K562 (cell line): Measurements from ENCODE around the gene BLM. TPM values are rescaled to one million over a fixed set of nuclear protein-coding genes. Genes with fewer than 3 reads are reported as not detected.

Experiments
- ATF4 ChIP-seq: fragments of 450-650 bp; formaldehyde crosslinking; IDR thresholded peaks from 2 replicates; pipeline ENCODE4 v1.4.0; 2022; ENCODE audit warnings: mild to moderate bottlenecking, moderate library complexity
- EZH2 ChIP-seq: IDR thresholded peaks from 2 replicates; pipeline ENCODE4 v1.6.1; 2012; ENCODE audit warnings: low read depth, mild to moderate bottlenecking, inconsistent platforms, low read length, borderline replicate concordance
- FOSL1 ChIP-seq: fragments of 200-800 bp; sonication (Bioruptor generic); conservative IDR thresholded peaks from 2 replicates; pipeline ENCODE4 v1.6.1; 2016; ENCODE audit warnings: missing genetic modification characterization, missing compliant biosample characterization
- HDAC3 ChIP-seq: fragments of 450-650 bp; IDR thresholded peaks from 2 replicates; pipeline ENCODE4 v1.6.1; 2018; ENCODE audit warnings: borderline replicate concordance, mild to moderate bottlenecking, moderate library complexity; ENCODE audit not compliant: partially characterized antibody
- MCM3 ChIP-seq: fragments of 450-650 bp; IDR thresholded peaks from 2 replicates; pipeline ENCODE4 v1.6.1; 2016
- MYBL2 ChIP-seq, 2 experiments: fragments of 450-650 bp in 1 of 2; sonication (generic) in 1 of 2; formaldehyde crosslinking in 1 of 2; IDR thresholded peaks; 2 replicates each; pipeline versions ENCODE4 v1.6.1 to v1.8.1; 2017 to 2022; ENCODE audit warnings: borderline replicate concordance in 1 of 2, inconsistent platforms in 1 of 2, low read depth in 1 of 2, mild to moderate bottlenecking in 1 of 2, missing genetic modification reagents in 1 of 2, moderate library complexity in 1 of 2
- NRF1 ChIP-seq, 2 experiments: fragments of 450-650 bp; IDR thresholded peaks in 1 of 2; conservative IDR thresholded peaks in 1 of 2; 2 replicates each; pipeline ENCODE4 v1.6.1; 2014; ENCODE audit warnings: mild to moderate bottlenecking in 2 of 2
- TCFL5 ChIP-seq: fragments of 250-450 bp; sonication (Bioruptor Pico); conservative IDR thresholded peaks from 2 replicates; pipeline ENCODE4 v1.6.1; 2021; ENCODE audit warnings: mild to moderate bottlenecking, moderate library complexity, matching md5 sums
- ZNF197 ChIP-seq: fragments of 200-800 bp; sonication (Bioruptor generic); IDR thresholded peaks from 2 replicates; pipeline ENCODE4 v1.6.1; 2016; ENCODE audit warnings: low read depth, missing genetic modification characterization, missing compliant biosample characterization
- ZNF274 ChIP-seq: IDR thresholded peaks from 2 replicates; pipeline ENCODE4 v1.6.1; 2011; ENCODE audit warnings: low read depth, mild to moderate bottlenecking, low read length, moderate library complexity, borderline replicate concordance
- ZNF311 ChIP-seq: fragments of 250-450 bp; sonication (Bioruptor Pico); IDR thresholded peaks from 2 replicates; pipeline ENCODE4 v1.4.0; 2020; ENCODE audit warnings: mild to moderate bottlenecking, moderate library complexity
- ZNF57 ChIP-seq: fragments of 450-650 bp; formaldehyde crosslinking; IDR thresholded peaks from 2 replicates; pipeline ENCODE4 v1.4.0; 2020; ENCODE audit warnings: mild to moderate bottlenecking, moderate library complexity
- polyA plus RNA-seq, 8 experiments: library from polyadenylated mRNA; depleted of rRNA in 4 of 8; stranded (reverse) in 5 of 8; unstranded in 3 of 8; fragments of >200 nt; fragmentation: Nextera tagmentation in 2 of 8; fragmentation: Illumina TruSeq in 1 of 8; extraction: Ambion mirVana in 2 of 8; extraction: Trizol in 1 of 8; gene quantifications; 2 replicates each; pipeline versions ENCODE4 v1.2.1 to v1.2.3, GENCODE V29; 2011 to 2014; ENCODE audit warnings: inconsistent platforms in 1 of 8, missing spikeins in 1 of 8
- total RNA-seq, 7 experiments: library from RNA; depleted of rRNA in 6 of 7; stranded (reverse); fragments of >200 nt in 6 of 7; fragmentation: Illumina TruSeq in 2 of 7; extraction: Trizol in 2 of 7; gene quantifications; 2 replicates each; pipeline versions ENCODE4 v1.2.1 to v1.2.3, GENCODE V29; 2011 to 2021; ENCODE audit warnings: low replicate concordance in 1 of 7
- TF ChIP-seq, protein P1 (sequence below): fragments of 250-450 bp; sonication (Bioruptor Pico); IDR thresholded peaks from 2 replicates; pipeline ENCODE4 v1.8.0; 2022; ENCODE audit warnings: moderate library complexity, mild to moderate bottlenecking, inconsistent platforms
- TF ChIP-seq, protein P2 (sequence below): fragments of 450-650 bp; IDR thresholded peaks from 2 replicates; pipeline ENCODE4 v1.6.1; 2016; ENCODE audit warnings: mild to moderate bottlenecking, moderate library complexity

The BLM gene
- total and polyA plus RNA-seq, 9 of the 15 experiments (the other 6 are each of a cell fraction or from before 2014, with no cell fraction given) = 21.0 to 56.0 (median 43.9) TPM

DNA sequence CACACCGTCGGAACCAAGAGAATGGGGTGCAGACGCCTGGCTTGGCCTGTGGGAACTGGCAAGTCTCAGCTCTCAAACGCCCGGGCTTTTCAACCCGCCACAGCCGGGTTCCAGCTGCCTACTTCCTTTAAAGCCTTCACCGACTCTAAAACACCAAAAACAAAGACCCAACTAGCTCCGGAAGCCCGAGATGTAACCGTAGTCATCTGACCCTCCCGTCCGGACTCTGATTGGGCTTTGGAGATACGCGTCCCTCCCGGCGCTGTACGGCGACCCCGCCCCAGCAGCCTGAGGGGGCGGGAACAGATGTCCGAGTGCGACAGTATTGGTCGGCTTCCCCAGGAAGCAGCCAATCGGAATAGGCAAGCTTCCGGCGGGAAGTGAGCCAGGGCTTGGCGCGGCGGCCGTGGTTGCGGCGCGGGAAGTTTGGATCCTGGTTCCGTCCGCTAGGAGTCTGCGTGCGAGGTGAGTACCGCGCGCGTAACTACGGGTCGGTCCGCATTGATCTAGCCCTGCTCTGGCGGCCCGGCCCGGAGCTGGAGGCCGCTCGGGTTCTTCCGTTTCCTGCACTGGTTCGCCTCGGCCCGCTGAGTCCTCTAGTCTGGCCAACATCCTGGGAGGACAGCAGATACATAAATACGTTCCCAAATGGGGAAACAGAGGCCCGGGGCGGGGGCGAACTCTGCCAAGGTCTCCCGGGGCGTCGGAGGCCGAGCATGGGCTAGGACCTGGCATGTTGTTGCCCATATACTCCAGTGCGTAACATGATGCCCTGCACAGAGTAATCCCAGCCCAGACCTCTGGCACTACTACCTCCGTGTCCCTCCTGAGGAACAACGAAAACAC is at the start of gene BLM (continued):
- TF ChIP-seq NRF1 (conservative IDR thresholded peaks at IDR 0.05 in 1 of 2, IDR thresholded peaks at IDR 0.05 in 1 of 2) (peak; percentile 82 to 86), MYBL2 (IDR thresholded peaks at IDR 0.05; ENCODE audit: low read depth) (peak; percentile 60), MYBL2 (CRISPR knock-in tag; IDR thresholded peaks at IDR 0.05; ENCODE audit: borderline replicate concordance) (no peak), ZNF57 (CRISPR knock-in tag) (no peak), MCM3 (no peak), ZNF197 (CRISPR knock-in tag) (no peak), ZNF311 (no peak), FOSL1 (tag) (no peak), TCFL5 (CRISPR knock-in tag) (no peak), ZNF274 (no peak), EZH2 (no peak), HDAC3 (no peak), ATF4 (CRISPR knock-in tag) (no peak)
- TF ChIP-seq, protein P1, sequence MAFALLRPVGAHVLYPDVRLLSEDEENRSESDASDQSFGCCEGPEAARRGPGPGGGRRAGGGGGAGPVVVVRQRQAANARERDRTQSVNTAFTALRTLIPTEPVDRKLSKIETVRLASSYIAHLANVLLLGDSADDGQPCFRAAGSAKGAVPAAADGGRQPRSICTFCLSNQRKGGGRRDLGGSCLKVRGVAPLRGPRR (CRISPR knock-in tag) = no peak
- TF ChIP-seq, protein P2, sequence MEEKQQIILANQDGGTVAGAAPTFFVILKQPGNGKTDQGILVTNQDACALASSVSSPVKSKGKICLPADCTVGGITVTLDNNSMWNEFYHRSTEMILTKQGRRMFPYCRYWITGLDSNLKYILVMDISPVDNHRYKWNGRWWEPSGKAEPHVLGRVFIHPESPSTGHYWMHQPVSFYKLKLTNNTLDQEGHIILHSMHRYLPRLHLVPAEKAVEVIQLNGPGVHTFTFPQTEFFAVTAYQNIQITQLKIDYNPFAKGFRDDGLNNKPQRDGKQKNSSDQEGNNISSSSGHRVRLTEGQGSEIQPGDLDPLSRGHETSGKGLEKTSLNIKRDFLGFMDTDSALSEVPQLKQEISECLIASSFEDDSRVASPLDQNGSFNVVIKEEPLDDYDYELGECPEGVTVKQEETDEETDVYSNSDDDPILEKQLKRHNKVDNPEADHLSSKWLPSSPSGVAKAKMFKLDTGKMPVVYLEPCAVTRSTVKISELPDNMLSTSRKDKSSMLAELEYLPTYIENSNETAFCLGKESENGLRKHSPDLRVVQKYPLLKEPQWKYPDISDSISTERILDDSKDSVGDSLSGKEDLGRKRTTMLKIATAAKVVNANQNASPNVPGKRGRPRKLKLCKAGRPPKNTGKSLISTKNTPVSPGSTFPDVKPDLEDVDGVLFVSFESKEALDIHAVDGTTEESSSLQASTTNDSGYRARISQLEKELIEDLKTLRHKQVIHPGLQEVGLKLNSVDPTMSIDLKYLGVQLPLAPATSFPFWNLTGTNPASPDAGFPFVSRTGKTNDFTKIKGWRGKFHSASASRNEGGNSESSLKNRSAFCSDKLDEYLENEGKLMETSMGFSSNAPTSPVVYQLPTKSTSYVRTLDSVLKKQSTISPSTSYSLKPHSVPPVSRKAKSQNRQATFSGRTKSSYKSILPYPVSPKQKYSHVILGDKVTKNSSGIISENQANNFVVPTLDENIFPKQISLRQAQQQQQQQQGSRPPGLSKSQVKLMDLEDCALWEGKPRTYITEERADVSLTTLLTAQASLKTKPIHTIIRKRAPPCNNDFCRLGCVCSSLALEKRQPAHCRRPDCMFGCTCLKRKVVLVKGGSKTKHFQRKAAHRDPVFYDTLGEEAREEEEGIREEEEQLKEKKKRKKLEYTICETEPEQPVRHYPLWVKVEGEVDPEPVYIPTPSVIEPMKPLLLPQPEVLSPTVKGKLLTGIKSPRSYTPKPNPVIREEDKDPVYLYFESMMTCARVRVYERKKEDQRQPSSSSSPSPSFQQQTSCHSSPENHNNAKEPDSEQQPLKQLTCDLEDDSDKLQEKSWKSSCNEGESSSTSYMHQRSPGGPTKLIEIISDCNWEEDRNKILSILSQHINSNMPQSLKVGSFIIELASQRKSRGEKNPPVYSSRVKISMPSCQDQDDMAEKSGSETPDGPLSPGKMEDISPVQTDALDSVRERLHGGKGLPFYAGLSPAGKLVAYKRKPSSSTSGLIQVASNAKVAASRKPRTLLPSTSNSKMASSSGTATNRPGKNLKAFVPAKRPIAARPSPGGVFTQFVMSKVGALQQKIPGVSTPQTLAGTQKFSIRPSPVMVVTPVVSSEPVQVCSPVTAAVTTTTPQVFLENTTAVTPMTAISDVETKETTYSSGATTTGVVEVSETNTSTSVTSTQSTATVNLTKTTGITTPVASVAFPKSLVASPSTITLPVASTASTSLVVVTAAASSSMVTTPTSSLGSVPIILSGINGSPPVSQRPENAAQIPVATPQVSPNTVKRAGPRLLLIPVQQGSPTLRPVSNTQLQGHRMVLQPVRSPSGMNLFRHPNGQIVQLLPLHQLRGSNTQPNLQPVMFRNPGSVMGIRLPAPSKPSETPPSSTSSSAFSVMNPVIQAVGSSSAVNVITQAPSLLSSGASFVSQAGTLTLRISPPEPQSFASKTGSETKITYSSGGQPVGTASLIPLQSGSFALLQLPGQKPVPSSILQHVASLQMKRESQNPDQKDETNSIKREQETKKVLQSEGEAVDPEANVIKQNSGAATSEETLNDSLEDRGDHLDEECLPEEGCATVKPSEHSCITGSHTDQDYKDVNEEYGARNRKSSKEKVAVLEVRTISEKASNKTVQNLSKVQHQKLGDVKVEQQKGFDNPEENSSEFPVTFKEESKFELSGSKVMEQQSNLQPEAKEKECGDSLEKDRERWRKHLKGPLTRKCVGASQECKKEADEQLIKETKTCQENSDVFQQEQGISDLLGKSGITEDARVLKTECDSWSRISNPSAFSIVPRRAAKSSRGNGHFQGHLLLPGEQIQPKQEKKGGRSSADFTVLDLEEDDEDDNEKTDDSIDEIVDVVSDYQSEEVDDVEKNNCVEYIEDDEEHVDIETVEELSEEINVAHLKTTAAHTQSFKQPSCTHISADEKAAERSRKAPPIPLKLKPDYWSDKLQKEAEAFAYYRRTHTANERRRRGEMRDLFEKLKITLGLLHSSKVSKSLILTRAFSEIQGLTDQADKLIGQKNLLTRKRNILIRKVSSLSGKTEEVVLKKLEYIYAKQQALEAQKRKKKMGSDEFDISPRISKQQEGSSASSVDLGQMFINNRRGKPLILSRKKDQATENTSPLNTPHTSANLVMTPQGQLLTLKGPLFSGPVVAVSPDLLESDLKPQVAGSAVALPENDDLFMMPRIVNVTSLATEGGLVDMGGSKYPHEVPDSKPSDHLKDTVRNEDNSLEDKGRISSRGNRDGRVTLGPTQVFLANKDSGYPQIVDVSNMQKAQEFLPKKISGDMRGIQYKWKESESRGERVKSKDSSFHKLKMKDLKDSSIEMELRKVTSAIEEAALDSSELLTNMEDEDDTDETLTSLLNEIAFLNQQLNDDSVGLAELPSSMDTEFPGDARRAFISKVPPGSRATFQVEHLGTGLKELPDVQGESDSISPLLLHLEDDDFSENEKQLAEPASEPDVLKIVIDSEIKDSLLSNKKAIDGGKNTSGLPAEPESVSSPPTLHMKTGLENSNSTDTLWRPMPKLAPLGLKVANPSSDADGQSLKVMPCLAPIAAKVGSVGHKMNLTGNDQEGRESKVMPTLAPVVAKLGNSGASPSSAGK = peak; percentile 79
